HL-60 (cell line): ENCODE data around the gene NFILZ.
"Not testable (repeated sequence)": the region's sequence is repeated elsewhere in the genome, so short reads cannot be mapped to it uniquely, and the experiment has no call there.

Experiments
- DNase-seq, 2 experiments: peaks; one replicate each; pipeline ENCODE4 v3.0.0-alpha.2; 2010 to 2020; ENCODE audit warnings: low read depth in 1 of 2, low spot score in 1 of 2
- H3K27ac ChIP-seq: fragments of 250-450 bp; sonication (Bioruptor Pico); replicated peaks from 2 replicates; pipeline ENCODE4 v1.5.1; 2020; ENCODE audit warnings: mild to moderate bottlenecking, moderate library complexity
- H3K27me3 ChIP-seq: fragments of 250-450 bp; sonication (Bioruptor Pico); 2 replicates; pipeline ENCODE4 v1.5.1; 2021; ENCODE audit warnings: mild to moderate bottlenecking, moderate library complexity; ENCODE audit not compliant: insufficient read depth, poor library complexity, severe bottlenecking
- H3K4me3 ChIP-seq: replicated peaks from 2 replicates; pipeline ENCODE4 v1.5.1; 2011; ENCODE audit warnings: mild to moderate bottlenecking, control low read depth, low read length; ENCODE audit not compliant: insufficient read depth
- CTCF ChIP-seq: IDR thresholded peaks from one replicate; pipeline ENCODE4 v1.5.1; 2011; ENCODE audit warnings: low read length, control low read depth, inconsistent platforms; ENCODE audit not compliant: insufficient read depth
- GABPA ChIP-seq: IDR thresholded peaks from 2 replicates; pipeline ENCODE4 v1.6.1; 2012; ENCODE audit warnings: low read depth
- POLR2AphosphoS5 ChIP-seq: IDR thresholded peaks from 2 replicates; pipeline ENCODE4 v1.6.1; 2012; ENCODE audit warnings: low read depth
- REST ChIP-seq: IDR thresholded peaks from 2 replicates; pipeline ENCODE4 v1.6.1; 2012; ENCODE audit warnings: low read depth; ENCODE audit not compliant: insufficient replicate concordance
- SPI1 ChIP-seq: IDR thresholded peaks from 2 replicates; pipeline ENCODE4 v1.6.1; 2012; ENCODE audit warnings: low read depth, mild to moderate bottlenecking, borderline replicate concordance

The NFILZ gene

DNA sequence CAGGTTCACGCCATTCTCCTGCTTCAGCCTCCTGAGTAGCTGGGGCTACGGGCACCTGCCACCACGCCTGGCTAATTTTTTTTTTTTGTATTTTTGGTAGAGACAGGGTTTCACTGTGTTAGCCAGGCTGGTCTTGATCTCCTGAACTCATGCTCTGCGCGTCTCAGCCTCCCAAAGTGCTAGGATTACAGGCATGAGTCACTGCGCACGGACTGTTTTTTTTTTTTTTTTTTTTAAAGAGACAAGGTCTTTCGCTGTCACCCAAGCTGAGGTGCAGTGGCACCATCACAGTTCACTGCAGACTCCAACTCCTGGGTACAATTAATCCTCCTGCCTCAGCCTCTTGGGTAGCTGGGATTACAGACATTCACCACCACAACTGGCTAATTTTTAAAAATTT lies 11.7 kb upstream of the NFILZ start:
- no peaks in the 10 kb centered on the region for H3K27me3 ChIP-seq
- H3K4me3 ChIP-seq: no peak overlapping the region
- TF ChIP-seq REST (no peak), GABPA (no peak), POLR2AphosphoS5 (no peak), CTCF (no peak), SPI1 (no peak)
- DNase-seq: no peak
- no peak overlapping the region for H3K27ac ChIP-seq

DNA sequence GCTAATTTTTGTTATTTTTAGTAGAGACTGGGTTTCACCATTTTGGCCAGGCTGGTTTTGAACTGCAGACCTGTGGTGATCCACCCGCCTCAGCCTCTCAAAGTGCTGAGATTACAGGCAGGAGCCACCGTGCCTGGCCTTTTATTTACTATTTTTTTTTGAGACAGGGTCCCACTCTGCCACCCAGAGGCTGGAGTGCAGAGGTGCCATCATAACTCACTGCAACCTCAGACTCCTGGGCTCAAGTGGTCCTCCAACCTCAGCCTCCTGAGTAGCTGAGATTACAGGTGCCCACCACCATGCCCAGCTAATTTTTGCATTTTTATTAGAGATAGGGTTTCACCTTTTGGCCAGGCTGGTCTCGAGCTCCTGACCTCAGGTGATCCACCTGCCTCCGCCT lies 7.5 kb upstream of the NFILZ start:
- DNase-seq, H3K27ac ChIP-seq, H3K4me3 ChIP-seq, H3K27me3 ChIP-seq: not testable (repeated sequence)

GRCh38 chr19:8626842-8627241 lies 3.6 kb upstream of the NFILZ start:
- no peak overlapping the region for H3K27ac ChIP-seq
- H3K4me3 ChIP-seq: no peak overlapping the region
- TF ChIP-seq CTCF (no peak), POLR2AphosphoS5 (no peak)
- no peak for DNase-seq
- no peaks in the 10 kb centered on the region for H3K27me3 ChIP-seq

GRCh38 chr19:8629184-8629583 lies 1.2 kb upstream of the NFILZ start:
- Histone ChIP-seq H3K27me3 (no peaks in the 10 kb centered on the region), H3K4me3 (no peak overlapping the region), H3K27ac (no peak overlapping the region)
- TF ChIP-seq GABPA (no peak), POLR2AphosphoS5 (no peak), SPI1 (no peak), REST (no peak), CTCF (no peak)
- no peak for DNase-seq
